K562 (cell line): ENCODE data around the gene GPR142.

Source experiments
- BRD4 ChIP-seq: fragments of 200-600 bp; sonication (generic); IDR thresholded peaks from 2 replicates; pipeline ENCODE4 v1.6.1; 2017; ENCODE audit warnings: inconsistent platforms
- FOXJ3 ChIP-seq: sonication (generic); formaldehyde crosslinking; IDR thresholded peaks from 2 replicates; pipeline ENCODE4 v1.4.0; 2020; ENCODE audit warnings: mild to moderate bottlenecking, missing genetic modification reagents
- LARP7 ChIP-seq: fragments of 450-650 bp; IDR thresholded peaks from 2 replicates; pipeline ENCODE4 v1.6.1; 2016
- RAD21 ChIP-seq, 2 experiments: fragments of 250-450 bp in 1 of 2; fragments of 450-650 bp in 1 of 2; sonication (Bioruptor Pico) in 1 of 2; formaldehyde crosslinking in 1 of 2; IDR thresholded peaks in 1 of 2; conservative IDR thresholded peaks in 1 of 2; 2 replicates each; pipeline versions ENCODE4 v1.4.0 to v1.8.0; 2020 to 2022; ENCODE audit warnings: mild to moderate bottlenecking in 2 of 2, moderate library complexity in 1 of 2
- RAD51 ChIP-seq: fragments of 450-650 bp; IDR thresholded peaks from 2 replicates; pipeline ENCODE4 v1.7.1; 2016; ENCODE audit warnings: low read depth, mild to moderate bottlenecking, borderline replicate concordance
- RFX5 ChIP-seq: IDR thresholded peaks from 2 replicates; pipeline ENCODE4 v1.6.1; 2011; ENCODE audit warnings: low read depth, mild to moderate bottlenecking, improper control_type of control experiment, low read length
- SIN3A ChIP-seq, 2 experiments: fragments of 150-350 bp in 1 of 2; IDR thresholded peaks; 2 replicates each; pipeline ENCODE4 v1.6.1; 2011 to 2016; ENCODE audit warnings: borderline replicate concordance in 2 of 2, low read depth in 2 of 2, low read length in 2 of 2, mild to moderate bottlenecking in 2 of 2, moderate library complexity in 2 of 2; ENCODE audit not compliant: control insufficient read depth in 1 of 2
- SMC3 ChIP-seq: conservative IDR thresholded peaks from 2 replicates; pipeline ENCODE4 v1.6.1; 2011; ENCODE audit warnings: low read depth, low read length, improper control_type of control experiment; ENCODE audit not compliant: insufficient read depth
- TCFL5 ChIP-seq: fragments of 250-450 bp; sonication (Bioruptor Pico); conservative IDR thresholded peaks from 2 replicates; pipeline ENCODE4 v1.6.1; 2021; ENCODE audit warnings: mild to moderate bottlenecking, moderate library complexity, matching md5 sums
- ZZZ3 ChIP-seq: fragments of 450-650 bp; IDR thresholded peaks from 2 replicates; pipeline ENCODE4 v1.6.1; 2016; ENCODE audit warnings: antibody characterized with exemption, mild to moderate bottlenecking, moderate library complexity
- TF ChIP-seq, protein P1 (sequence below), 3 experiments: IDR thresholded peaks in 2 of 3; conservative IDR thresholded peaks in 1 of 3; 2 replicates each; pipeline ENCODE4 v1.5.1; 2011 to 2012; ENCODE audit warnings: low read length in 3 of 3, mild to moderate bottlenecking in 3 of 3, control low read depth in 2 of 3, improper control_type of control experiment in 1 of 3, inconsistent platforms in 1 of 3, low read depth in 1 of 3, mixed read lengths in 1 of 3, moderate library complexity in 1 of 3; ENCODE audit not compliant: insufficient read depth in 2 of 3

DNA sequence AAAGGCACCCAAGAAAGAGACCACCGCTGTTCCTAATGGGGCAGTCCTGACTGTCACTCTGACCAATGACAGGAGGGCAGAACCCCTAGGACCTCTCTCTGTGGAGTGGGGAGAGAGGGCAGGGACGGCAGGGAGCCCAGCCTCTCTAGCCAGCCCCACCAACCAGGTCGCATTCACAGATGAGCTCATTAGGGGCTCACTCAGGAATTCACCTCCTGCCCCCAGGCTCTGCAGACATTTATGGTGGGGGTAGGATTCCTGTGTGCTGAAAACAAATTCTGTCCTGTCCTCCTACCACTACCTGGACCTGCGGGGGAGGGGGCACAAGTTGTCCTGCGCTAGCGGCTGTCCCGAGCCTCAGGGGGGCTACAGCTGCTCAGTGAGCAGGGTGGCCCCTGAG is 36.9 kb downstream of the GPR142 start:
- TF ChIP-seq ZZZ3: no peak
- TF ChIP-seq SIN3A (IDR thresholded peaks at IDR 0.05; ENCODE audit: borderline replicate concordance in 2 of 2, control insufficient read depth in 1 of 2, low read depth in 2 of 2, low read length in 2 of 2): no peak
- no peak for TF ChIP-seq RAD21 (CRISPR knock-in tag; conservative IDR thresholded peaks at IDR 0.05 in 1 of 2, IDR thresholded peaks at IDR 0.05 in 1 of 2)
- TF ChIP-seq RAD51: no peak
- TF ChIP-seq BRD4: no peak
- TF ChIP-seq, protein P1, sequence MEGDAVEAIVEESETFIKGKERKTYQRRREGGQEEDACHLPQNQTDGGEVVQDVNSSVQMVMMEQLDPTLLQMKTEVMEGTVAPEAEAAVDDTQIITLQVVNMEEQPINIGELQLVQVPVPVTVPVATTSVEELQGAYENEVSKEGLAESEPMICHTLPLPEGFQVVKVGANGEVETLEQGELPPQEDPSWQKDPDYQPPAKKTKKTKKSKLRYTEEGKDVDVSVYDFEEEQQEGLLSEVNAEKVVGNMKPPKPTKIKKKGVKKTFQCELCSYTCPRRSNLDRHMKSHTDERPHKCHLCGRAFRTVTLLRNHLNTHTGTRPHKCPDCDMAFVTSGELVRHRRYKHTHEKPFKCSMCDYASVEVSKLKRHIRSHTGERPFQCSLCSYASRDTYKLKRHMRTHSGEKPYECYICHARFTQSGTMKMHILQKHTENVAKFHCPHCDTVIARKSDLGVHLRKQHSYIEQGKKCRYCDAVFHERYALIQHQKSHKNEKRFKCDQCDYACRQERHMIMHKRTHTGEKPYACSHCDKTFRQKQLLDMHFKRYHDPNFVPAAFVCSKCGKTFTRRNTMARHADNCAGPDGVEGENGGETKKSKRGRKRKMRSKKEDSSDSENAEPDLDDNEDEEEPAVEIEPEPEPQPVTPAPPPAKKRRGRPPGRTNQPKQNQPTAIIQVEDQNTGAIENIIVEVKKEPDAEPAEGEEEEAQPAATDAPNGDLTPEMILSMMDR (IDR thresholded peaks at IDR 0.05 in 2 of 3, conservative IDR thresholded peaks at IDR 0.05 in 1 of 3; ENCODE audit: insufficient read depth in 2 of 3, low read depth in 1 of 3, low read length in 3 of 3): no peak
- no peak for TF ChIP-seq FOXJ3 (CRISPR knock-in tag)
- TF ChIP-seq RFX5: no peak
- no peak for TF ChIP-seq LARP7
- no peak for TF ChIP-seq SMC3
- TF ChIP-seq TCFL5 (CRISPR knock-in tag): no peak
